ENCODE measurements around the gene LRRC75B. TPM values are rescaled to one million over a fixed set of nuclear protein-coding genes. Genes with fewer than 3 reads are reported as not detected.
"Not testable (repeated sequence)": the region's sequence is repeated elsewhere in the genome, so short reads cannot be mapped to it uniquely, and the experiment has no call there.

LRRC75B gene
- total and polyA plus RNA-seq, 12 donors: 1.5 to 48.3 (median 5.5) TPM

DNA sequence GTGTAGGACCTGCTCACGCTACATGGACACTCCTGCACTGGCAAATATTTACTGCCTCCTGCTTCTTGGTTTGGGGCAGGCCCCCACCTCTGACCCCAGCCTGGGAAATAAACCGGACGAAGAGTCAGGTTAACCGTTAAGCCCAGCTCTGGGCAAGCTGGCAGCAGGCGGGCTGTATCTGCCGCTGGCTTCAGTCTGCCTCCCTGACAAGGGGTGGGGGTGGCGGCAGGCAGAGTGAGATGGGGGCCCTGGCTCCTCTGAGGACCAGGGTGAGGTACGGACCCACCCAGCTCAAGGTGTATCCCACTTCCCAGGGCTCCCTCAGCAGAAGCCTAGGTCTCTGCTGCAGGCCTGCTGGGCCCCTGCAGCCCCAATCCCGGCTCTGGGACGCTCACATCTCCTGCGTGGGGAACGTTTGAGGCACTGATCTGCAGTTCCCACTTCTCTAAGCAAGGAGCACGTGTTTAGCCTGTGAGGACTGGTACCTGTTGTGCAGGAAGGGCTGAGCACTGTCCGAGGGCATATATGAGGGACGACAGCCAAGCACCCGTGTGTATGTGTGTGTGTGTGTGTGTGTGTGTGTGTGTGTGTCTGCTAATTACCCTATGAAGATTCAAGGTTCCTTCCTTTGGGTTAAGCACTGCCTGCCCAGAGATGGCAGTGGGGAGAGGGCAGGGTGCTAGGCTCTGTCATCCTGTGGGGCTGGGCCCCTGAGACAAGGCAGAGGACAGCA, 1.1 kb upstream of the LRRC75B start:
- intact Hi-C loops (cut with DNase I): no loop called here
- H3K27ac ChIP-seq: peak overlapping the region in 1 of 5 donors; percentile 73
- no peaks in the 10 kb centered on the region for H3K9me3 ChIP-seq (replicated peaks in 1 of 3)
- 75 to 83% (median 77%) methylated on average over 7 to 16 of the region's 16 CpGs for WGBS, 4 donors
- H3K27me3 ChIP-seq: no peaks in the 10 kb centered on the region
- peaks cover 3 to 4% of the 10 kb centered on the region in 2 donors for H3K4me1 ChIP-seq (replicated peaks in 1 of 2)
- TF ChIP-seq, protein P1, sequence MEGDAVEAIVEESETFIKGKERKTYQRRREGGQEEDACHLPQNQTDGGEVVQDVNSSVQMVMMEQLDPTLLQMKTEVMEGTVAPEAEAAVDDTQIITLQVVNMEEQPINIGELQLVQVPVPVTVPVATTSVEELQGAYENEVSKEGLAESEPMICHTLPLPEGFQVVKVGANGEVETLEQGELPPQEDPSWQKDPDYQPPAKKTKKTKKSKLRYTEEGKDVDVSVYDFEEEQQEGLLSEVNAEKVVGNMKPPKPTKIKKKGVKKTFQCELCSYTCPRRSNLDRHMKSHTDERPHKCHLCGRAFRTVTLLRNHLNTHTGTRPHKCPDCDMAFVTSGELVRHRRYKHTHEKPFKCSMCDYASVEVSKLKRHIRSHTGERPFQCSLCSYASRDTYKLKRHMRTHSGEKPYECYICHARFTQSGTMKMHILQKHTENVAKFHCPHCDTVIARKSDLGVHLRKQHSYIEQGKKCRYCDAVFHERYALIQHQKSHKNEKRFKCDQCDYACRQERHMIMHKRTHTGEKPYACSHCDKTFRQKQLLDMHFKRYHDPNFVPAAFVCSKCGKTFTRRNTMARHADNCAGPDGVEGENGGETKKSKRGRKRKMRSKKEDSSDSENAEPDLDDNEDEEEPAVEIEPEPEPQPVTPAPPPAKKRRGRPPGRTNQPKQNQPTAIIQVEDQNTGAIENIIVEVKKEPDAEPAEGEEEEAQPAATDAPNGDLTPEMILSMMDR (IDR thresholded peaks at IDR 0.05): no peak
- no peak for TF ChIP-seq POLR2A (IDR thresholded peaks at IDR 0.05)
- no peaks in the 10 kb centered on the region for H3K36me3 ChIP-seq (replicated peaks in 1 of 2)
- no peak overlapping the region for H3K4me3 ChIP-seq
- DNase-seq: no peak

DNA sequence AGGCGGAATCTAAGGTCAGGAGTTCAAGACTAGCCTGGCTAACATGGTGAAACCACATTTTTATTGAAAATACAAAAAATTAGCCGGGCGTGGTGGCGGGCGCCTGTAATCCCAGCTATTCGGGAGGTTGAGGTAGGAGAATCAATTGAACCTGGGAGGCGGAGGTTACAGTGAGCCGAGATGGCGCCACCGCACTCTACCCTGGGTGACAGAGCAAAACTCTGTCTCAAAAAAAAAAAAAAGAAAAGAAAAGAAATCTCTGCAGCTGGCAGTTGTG, 624 bp upstream of the LRRC75B start:
- 89 to 94% (median 91%) methylated on average over 10 of the region's 10 CpGs for WGBS, 4 donors
- H3K36me3 ChIP-seq (replicated peaks in 1 of 2); H3K9me3 ChIP-seq (replicated peaks in 1 of 3); intact Hi-C loops (cut with DNase I); H3K27me3 ChIP-seq; H3K4me1 ChIP-seq (replicated peaks in 1 of 2); DNase-seq: not testable (repeated sequence)
- H3K4me3 ChIP-seq: peak overlapping the region in 1 of 4 donors; percentile 77
- H3K27ac ChIP-seq: peak overlapping the region in 2 of 5 donors; percentile 73

DNA sequence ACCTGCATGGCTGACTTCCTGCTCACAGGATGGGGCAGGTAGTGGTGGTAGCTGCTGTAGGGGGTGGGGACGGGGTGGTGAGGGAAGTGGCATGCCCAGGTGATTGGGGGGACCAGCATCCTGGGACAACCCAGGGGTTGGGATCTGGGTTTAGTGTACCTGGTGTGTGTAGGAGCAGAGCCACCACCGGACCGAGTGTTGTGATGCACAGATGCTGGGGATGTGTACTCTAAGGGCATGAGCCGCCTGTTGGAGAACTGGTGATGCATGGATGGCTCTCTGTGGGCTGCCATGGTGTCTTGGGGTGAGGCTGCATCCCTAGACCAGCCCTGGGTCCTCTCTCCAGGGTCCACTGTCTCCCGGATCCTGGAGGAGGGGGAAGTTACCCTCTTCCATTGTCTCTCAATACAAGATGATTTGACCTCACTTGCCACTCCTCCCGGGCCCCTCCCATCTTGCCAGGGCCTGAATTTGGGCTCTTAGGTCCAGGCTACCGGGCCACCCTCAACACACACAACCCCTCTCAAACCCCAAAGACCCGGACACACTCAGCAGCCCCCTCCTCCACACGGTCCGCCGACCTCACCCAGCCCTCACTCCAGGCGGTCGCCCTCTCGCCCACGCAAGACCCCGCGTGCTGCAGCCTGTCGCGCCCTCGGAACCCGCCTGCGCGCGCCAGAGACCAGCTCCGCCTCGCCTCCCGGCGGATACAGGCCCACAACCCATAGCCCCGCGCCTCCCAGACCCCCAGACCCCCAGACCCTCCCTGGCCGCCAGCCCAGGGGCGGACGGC, 619 bp downstream of the LRRC75B start:
- Histone ChIP-seq H3K4me3 (peak overlapping the region in 2 of 4 donors; percentile 28 to 77), H3K27ac (peak overlapping the region in 3 of 5 donors; percentile 30 to 73 (median 73)), H3K9me3 (replicated peaks in 1 of 3) (no peaks in the 10 kb centered on the region), H3K4me1 (replicated peaks in 1 of 2) (peaks cover 3 to 4% of the 10 kb centered on the region in 2 donors), H3K36me3 (replicated peaks in 1 of 2) (no peaks in the 10 kb centered on the region), H3K27me3 (no peaks in the 10 kb centered on the region)
- intact Hi-C loops (cut with DNase I): no loop called here
- no peak for TF ChIP-seq POLR2A (IDR thresholded peaks at IDR 0.05)
- TF ChIP-seq, protein P1 (IDR thresholded peaks at IDR 0.05): no peak
- WGBS, 4 donors: 10 to 34% (median 15%) methylated on average over 10 to 33 of the region's 33 CpGs
- DNase-seq: peak in 2 of 7 donors; percentile 17 to 59

DNA sequence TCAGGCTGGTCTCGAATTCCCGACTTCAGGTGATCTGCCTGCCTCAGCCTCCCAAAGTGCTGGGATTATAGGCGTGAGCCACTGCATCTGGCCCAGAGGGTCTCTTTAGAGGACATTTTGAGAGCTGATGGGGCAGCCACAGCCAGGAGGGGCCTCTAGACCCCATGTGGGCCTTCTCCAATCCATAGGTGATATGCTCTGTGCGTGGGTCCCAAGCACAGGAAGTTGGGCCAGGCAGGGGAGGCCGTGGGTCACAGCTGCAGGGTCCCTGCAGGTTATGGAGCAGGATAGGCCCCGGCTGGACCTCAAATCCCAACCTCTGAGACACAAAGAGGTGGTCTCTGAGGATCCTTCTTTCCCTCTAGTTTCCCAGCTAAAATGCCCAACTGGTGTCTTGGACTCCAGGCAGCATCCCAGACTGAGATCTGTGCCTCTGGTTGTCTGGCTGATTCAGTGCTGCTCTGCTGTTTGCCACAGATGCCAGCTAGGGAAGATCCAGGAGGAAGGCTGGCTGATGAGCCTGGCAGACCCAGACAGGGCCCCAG, 1.5 kb downstream of the LRRC75B start:
- DNase-seq: no peak
- no peaks in the 10 kb centered on the region for H3K36me3 ChIP-seq (replicated peaks in 1 of 2)
- intact Hi-C loops (cut with DNase I): no loop called here
- H3K4me1 ChIP-seq (replicated peaks in 1 of 2): peaks cover 3 to 4% of the 10 kb centered on the region in 2 donors
- 70 to 97% (median 93%) methylated on average over 5 to 6 of the region's 6 CpGs for WGBS, 4 donors
- TF ChIP-seq, protein P1 (IDR thresholded peaks at IDR 0.05): no peak
- no peak for TF ChIP-seq POLR2A (IDR thresholded peaks at IDR 0.05)
- no peaks in the 10 kb centered on the region for H3K9me3 ChIP-seq (replicated peaks in 1 of 3)
- H3K27ac ChIP-seq: no peak overlapping the region
- H3K27me3 ChIP-seq: no peaks in the 10 kb centered on the region
- no peak overlapping the region for H3K4me3 ChIP-seq

Data from adrenal gland (tissue), 12 donors.